ENCODE results near the gene CHN2.

CHN2 gene

DNA sequence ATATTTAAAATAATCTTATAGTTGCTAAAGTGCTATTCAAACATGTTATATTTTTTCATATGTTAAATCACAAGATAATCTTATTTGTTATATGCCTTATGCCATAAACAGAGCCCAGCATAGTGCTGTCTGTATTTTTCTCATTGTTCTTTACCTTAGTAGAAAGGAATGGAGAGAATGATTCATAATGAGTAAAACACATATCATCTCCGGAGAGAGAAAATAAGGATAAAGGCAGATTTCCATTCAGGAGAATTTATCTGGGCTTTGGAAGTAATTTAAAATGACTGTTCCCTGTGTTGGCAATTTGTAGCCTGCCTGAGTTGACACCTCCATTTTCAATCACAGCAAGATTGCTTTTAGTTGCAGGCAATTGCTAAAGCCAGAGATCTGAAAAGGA lies 30.2 kb downstream of the CHN2 start:
- FAIRE-seq, result no peak
- no peak for DNase-seq (ENCODE audit: low spot score)

DNA sequence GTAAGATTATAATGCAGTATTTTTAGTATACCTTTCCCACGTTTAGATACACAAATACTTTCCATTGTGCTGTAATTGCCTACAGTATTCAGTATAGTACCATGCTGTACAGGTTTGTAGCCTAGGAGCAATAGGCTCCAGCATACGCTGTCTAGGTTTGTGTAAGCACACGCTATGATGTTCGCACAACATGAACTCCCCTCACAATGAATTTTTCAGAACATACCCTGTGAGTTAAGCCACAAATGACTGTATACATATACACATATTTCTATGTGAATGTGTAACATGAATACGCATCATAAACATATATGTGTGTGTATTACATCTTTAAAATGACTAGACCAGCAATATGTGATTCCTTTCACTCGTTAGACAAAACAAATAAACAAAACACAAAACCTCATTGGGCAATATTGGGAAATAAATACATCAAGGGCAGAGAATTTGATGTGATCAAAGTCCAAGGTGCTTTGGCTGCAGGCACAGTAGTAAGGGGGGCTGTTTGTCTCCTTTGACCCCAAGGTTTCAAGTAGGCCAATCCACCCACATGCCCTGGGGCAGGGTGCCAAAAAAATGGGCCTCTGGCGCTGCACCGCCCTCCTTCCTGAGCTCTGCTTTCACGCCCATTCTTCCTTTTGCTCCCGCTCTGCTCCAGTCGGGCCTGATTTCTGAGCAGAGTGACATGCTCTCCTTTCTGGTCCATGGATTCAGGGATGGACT lies 33.9 kb downstream of the CHN2 start:
- FAIRE-seq (peak; percentile 37), DNase-seq (ENCODE audit: low spot score) (no peak)

DNA sequence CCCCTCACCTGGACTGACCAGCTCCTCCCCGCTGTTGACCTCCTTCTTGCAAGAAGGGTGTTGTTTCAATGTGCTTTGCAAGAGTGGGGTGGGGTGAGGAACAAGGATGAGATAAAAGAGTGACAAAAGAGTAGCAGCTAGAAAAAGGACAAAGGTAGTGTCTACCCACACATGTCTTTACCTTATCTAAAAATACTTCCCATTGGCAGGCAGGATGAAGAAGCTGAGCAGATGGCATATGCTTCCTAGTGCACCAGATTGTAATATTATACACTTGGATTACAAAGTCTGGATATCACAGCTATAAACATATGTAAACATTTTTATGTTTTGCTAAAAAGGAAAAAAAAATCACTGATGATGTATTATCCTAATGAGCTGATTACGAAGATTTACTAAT lies 34.5 kb downstream of the CHN2 start:
- DNase-seq (ENCODE audit: low spot score) (no peak), FAIRE-seq (no peak)

DNA sequence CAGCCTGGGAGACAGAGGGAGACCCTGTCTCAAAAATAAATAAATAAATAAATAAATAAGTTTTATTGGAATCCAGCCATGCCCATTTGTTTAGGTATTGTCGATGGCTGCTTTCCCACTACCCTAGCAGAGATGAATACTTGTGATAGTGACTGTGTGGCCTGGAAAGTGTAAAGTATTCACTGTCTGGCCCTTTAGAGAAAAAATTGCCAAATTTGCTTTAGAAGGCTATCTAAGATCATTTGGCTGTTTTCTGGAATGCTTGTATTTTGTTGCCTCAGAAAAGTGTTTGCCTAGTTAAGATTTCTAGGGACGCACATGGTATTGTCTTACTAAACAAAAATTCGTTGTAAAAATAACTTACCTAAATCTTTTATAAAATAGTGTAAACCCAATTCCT lies 35.4 kb downstream of the CHN2 start:
- FAIRE-seq, result no peak
- no peak for DNase-seq (ENCODE audit: low spot score)

DNA sequence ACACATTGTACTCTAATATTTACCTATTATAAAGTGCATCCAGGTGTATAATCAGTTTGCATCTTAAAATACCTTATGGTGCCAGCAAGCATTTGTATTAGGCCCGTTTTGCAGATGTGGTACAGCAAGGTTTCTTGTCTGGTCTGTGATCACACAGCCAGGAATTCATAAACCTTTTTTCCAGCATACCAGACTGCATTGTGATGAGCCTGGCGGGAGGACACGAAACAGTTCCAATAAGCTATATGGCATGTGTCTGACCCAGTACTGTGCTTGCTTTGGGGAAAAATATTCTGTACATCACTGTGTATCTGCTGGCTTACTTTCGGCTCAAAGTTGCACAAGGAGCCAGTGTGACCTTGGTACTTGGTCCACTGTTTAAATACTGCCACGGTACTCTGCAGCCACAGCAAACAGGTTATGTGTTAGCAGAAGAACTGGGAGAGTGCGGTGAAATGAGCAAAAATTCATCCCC lies 36.3 kb downstream of the CHN2 start:
- FAIRE-seq (peak; percentile 46), DNase-seq (ENCODE audit: low spot score) (no peak)

DNA sequence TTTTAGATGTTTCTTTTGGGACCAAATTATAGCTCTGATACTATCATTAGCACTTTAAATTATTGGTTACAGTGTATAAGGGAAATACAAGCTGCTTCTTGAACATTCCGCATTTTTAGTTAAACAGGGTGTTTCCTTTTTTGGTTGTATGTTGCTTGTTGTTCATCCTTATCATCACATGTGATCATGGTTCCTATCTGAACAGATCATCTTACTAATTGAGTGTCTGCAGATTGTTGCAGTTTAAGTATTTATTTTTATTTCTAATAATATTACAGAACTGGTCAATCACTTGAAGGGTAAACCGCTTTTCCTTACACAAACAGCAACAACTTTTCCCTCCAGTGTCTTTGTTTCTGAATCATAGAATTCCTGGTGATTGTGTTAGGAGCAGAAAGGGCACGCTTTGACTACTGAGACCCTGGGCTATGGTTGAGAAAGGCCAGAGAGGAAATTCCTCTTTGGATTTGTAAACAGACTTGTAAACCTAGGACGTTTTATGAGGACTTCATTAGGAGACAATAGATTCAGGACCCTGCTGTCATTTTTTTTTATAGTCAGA lies 37.2 kb downstream of the CHN2 start:
- DNase-seq (ENCODE audit: low spot score), result no peak
- FAIRE-seq, result no peak

DNA sequence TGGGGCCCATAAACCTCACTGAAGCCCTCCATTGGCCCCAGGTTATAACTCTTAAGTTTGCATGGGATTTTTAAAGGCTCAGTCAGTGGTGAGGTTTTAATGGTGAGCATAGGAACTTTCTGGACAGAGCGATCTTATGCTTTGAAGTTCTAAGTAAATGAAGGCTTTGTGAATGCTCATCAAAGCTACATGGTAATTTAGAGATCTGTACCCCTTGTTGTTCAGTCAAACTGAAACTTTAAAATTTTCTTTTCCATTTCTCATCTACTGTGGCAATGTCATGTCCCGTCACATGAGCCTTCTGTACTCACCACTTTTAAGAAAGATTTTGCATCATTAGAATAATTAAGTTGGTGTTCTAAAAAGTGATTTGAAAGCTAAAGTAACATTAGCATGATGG lies 39.9 kb downstream of the CHN2 start:
- FAIRE-seq (no peak), DNase-seq (ENCODE audit: low spot score) (no peak)

DNA sequence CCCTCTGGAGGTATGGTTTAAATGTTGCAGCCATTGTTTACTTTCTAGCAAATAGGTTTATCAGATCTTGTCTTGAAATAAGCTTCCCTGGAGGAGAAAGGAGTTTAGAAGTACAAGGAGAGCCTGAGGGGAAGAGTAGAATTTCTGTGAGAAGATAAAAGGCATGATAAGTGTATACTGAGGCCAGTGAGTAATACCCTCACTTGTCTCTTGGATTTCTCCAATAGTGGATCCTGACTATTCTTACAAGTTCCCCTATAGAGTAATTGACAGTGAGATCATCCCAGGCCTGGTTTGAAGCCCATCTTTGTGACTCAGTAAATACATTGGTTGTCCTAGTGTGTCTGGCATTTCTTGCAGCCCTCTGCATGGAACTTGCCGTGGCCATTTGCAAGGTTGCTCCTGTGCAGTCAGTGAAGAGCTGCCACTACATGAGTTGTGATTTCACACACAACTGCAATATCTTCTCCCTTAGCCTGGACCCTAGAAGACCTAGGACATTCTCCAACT lies 41.6 kb downstream of the CHN2 start:
- DNase-seq (ENCODE audit: low spot score), result no peak
- FAIRE-seq, result no peak

DNA sequence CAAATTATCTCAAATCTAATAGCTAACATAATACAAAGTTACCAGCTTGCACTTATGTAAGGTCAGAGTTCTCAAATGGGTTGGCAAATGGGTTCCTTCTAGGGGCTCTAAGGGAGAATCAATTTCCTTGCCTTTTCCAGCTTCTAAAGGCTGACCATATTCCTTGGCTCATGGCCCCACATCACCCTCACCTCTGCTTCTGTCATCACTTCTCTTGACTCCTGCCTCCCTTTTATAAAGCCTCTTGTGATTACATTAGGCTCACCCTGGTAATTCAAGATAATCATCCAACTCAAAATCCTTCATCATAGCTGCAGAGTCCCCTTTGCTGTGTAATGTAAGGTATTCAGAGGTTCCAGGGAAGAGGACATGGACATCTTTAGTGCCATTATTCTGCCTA lies 42.1 kb downstream of the CHN2 start:
- FAIRE-seq (no peak), DNase-seq (ENCODE audit: low spot score) (no peak)

DNA sequence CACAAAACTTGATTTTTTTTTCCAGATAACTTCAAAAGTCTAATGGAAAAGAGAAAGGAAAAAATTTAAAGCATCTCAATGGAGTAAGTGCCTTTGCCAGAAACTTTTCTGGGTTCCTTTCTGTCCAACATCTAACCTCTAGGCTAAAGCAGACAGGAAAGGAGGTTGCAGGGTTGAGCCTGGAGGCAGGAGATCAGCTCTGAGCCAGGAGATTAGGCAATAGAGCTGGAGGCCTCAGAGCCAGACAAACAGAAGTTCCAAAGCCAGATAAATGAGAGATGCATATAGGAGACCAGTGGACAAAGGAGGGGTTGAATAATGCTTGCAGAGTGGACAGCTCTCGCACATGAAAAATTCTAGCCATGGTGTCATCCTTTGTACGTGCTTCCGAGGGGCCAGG lies 42.9 kb downstream of the CHN2 start:
- FAIRE-seq, result peak; percentile 27
- no peak for DNase-seq (ENCODE audit: low spot score)

DNA sequence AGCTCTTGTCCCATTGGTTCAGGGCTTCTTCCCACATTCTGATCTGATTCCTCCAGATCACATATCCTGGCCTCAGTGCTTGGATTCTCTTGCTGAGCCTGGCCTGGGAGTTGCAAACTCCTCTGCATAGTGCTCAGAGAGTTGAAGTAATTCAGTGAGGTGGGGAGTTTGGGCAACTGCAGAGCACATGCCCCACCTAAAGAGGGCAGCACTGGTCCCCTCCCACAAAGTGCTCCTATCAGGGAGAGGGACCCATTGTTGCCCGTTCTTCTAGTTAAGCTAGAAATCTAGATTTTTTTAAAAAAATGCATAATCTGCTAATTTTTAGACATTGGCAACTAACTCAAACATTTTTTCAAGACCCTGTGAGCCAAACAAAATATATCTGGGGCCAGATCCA lies 45.1 kb downstream of the CHN2 start:
- no peak for FAIRE-seq
- peak; percentile 27 for DNase-seq (ENCODE audit: low spot score)

DNA sequence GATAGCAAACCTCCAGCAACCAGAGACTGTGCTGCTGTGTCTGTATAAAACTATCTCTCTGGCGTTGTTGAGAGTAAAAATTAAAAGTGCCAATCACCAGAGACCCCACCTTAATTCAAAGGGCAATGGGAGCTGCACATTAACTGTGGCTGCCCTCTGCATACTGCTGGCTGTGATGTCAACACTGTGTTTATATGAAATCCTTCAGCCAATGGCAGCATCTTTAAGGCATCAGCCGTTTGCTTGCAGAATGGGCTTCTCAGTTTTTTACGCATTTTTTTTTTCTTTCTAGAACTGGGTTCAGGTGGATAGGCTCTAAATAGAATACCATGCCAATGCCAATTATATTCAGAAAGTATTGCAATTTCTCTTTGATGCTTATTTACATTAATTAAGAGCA lies 47.7 kb downstream of the CHN2 start:
- DNase-seq (ENCODE audit: low spot score) (no peak), FAIRE-seq (no peak)

DNA sequence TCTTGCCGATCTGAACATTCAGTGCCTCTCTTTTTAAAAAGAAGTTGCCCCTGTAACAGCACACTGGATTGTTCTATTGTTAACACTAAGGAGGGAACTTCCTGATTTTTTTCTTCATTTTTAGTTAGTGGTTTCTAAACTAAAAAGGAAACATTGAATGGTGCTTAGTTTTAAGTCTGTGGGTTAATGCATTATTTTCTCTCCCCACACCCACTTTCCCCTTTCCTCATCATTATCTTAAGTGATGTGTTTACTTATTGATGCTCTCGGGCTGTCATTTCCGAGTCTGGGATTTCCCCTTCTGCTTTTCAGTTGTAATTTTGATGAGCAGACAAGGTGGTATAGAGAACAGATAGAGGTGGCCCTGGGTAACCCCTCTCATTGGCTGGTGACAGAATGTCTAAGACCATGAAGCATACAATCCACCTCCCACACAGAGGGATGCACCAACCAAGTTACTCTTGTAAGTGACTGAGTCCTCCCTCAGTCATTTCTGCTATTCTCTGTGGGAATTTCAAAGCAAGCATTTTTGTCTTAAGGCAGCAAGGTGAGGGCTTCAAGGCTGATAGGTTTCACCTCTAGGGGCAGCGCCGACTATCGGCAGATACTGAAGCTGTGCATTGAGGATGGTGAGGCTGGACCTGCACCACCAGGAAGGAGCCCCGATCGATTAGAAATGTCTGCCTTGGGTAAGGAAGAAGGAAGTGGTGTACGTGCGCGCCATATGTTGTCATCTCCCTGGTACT lies 49.5 kb downstream of the CHN2 start:
- FAIRE-seq, result no peak
- DNase-seq (ENCODE audit: low spot score), result no peak

DNA sequence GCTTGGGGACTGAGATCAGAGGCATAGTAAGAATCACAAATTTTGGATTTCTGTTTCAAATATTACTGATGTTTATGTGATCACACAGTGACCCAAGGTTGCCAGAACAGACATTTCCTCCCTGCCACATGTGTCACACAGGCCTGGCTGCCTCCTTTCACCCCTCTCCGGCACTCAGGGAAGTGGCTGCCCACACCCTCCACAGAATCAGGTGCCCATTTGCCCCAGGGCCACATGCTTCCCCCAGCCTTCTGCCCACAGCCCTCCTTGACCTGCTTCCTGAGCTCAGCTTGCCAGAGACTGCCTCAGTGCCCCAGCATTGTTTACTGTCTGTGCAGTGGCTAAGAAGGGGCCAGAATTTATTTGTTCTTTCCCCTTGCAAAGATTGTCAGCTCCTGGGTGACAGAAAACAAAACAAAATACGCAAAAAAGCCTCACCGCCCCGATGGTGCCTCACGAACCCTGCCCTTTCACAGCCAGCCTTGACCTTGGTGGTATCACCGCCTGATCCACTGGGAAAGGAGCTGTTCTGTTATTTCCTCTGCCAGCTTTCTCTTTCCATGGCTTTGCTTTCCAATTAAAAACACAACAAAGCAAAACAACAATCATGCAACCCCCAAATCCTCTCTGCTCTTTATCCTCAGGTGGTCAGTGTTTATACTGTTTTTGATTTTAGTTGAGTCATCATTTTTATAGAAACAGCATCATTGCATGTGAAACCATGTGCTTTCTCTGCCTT lies 52.8 kb downstream of the CHN2 start:
- no peak for DNase-seq (ENCODE audit: low spot score)
- no peak for FAIRE-seq

DNA sequence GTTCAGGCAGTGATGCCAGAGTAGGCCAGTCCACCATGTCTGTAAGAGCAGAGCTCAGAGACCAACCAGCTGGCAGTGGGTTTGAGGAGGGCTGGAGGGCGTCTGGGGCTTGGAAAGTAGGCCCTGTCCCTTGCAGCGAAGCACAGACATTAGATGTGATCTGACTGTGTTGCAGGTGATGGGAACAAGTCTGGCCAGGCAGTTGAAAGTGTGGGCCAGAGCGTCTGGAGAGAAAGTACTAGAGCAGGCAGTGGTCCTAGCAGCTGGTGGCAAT lies 53.3 kb downstream of the CHN2 start:
- FAIRE-seq (no peak), DNase-seq (ENCODE audit: low spot score) (no peak)

DNA sequence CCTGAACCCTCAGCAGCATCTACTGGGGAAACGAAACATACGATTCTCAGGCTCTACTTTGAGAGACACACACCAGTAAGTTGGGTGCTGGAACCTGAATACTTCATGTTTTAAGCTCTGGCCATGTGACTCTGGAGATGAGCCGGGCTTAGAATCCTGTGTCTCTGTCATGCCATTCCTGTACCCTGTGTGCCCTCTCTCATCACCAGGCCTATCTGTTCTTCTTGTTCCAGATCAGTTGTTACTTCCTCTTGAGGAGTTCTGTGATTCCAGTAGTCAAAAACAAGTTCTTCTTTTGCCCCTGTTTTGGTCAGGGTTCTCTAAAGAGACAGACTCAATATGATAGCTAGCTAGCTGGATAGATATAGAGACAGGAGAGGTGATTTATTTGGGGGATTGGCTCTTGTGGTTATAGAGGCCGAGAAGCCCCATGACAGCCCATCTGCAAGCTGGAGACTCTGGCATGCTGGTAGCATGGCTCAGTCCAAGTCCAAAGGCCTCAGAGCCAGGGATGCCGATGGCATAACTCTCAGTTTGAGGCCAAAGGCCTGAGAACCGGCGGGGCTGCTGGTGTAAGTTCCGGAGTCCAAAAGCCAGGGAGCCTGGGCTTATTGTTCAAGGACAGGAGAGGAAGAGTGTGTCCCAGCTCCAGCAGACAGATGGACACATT lies 54.3 kb downstream of the CHN2 start:
- DNase-seq (ENCODE audit: low spot score) (no peak), FAIRE-seq (peak; percentile 68)

DNA sequence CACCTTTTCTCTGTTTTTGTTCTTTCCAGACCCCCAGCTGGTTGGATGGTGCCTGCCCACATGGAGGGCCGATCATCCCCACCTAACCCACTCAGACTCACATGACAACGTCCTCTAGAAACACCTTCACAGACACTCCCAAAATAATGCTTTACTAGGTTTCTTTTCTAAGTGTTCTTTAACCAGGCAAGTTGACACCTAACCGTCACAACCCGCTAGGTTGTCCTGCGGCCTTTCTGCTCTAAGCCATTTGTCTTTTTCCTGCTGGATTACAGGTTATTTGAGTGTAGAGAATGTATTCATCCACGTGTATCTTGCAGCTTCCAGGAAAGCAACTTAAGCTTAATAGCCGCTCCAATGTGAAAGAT lies 54.8 kb downstream of the CHN2 start:
- FAIRE-seq, result peak; percentile 32
- no peak for DNase-seq (ENCODE audit: low spot score)

DNA sequence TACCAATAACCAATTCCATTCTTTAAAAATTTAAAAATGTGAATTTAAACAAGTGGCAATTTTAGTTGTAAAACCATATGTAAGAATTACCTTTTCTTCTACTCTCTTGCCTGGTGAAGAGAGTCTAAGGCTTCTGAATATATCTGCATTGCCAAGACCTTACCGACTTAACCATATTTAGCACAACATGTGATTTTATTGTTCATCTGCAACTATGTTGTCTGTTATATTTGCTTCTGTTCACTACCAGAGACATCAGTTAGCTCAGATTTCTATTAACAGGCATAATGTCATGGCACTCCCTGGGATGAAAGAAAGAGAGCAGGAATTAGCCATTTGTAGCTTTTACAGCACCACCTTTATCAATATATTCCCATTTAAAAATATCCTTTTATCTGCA lies 55.3 kb downstream of the CHN2 start:
- no peak for DNase-seq (ENCODE audit: low spot score)
- no peak for FAIRE-seq

DNA sequence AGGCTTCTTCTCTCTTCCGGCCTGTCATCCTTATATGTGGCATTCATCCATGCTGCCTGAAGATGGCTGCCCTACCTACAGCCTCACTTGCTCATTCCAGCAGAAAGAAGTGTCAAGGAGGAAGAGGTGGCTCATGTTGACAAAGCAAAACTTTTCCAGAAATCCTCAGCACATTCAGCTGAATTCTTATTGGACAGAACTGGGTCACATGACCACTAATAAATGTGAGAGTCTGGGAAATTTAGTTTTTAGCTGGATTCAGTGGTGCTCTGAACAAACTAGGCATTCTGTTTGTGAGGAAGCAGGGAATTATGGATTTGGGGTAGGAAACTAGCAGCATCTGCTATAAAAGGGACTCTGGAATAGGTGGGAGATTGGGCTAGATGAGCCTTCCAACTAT lies 58.6 kb downstream of the CHN2 start:
- no peak for FAIRE-seq
- no peak for DNase-seq (ENCODE audit: low spot score)

DNA sequence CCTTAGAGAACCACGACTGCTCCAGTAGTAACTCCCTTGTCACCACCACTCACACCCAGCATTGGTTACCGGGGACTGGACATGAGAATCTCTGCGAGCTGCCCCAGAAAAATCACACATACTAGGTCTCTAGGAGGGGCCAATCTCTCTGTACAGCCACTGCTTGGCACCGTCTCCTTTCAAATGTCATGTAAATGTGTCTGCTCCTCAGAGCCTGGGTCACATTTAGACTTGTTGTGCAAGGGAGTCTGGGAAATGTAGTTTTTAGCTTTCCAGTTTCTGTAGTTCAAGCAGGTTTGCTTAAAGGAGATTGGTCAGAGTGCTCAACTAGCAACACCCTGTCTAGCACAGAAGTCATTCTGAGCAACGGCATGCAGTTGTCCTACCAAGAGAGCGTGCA lies 60.0 kb downstream of the CHN2 start:
- no peak for DNase-seq (ENCODE audit: low spot score)
- no peak for FAIRE-seq

DNA sequence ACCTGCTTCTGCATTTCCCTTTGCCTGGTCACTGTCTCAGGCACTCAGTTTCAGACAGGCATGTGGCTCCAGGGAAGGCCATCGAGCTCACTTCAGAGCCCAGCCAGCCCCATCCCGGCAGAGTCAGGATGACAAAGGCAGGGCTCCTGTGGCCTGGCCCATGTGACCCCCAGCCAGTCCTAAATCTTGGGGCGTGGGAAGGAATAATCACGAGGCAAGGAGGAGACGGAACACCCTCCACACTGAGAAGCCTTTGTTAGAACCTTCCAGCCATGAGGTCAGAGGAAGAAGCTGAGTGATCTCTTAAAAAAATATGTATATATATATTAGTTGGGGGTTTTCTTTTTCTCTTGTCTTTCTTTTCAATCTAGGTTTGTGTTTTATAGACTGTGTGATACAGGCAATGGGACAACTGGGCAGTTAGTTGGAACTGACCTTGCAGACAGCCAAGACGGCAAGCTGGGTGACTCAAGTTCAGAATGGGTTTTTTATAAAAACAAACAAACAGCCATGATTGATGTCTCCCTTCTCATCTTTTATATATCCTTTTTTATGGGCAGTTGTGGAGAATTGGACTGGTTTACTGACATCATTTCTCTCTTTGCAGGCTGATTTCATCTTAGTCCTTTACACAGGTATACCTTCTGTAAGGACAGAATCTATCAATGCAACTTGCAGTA lies 60.8 kb downstream of the CHN2 start:
- FAIRE-seq, result no peak
- DNase-seq (ENCODE audit: low spot score), result no peak
